WTC11 (cell line): Measurements from ENCODE around the gene GNB5. TPM values are rescaled to one million over a fixed set of nuclear protein-coding genes. Genes with fewer than 3 reads are reported as not detected.

ENCODE experiments used
- ATAC-seq: fragments of 200-7000 bp; cut with Tn5 transposase; 2 replicates; pipeline ENCODE4 v1.10.0; 2021; ENCODE audit warnings: mild to moderate bottlenecking, moderate library complexity
- CTCF ChIA-PET: fragments of 300-600 bp; sonication (Branson Sonifier 250); formaldehyde crosslinking; loops from one replicate; lab custom pipeline; 2021; ENCODE audit warnings: antibody characterized with exemption; lab: Charles Lee
- POLR2A ChIA-PET: fragments of 350-600 bp; sonication (Branson Sonifier 250); formaldehyde crosslinking; loops from one replicate; lab custom pipeline; 2021; ENCODE audit warnings: antibody characterized with exemption; lab: Charles Lee
- DNase-seq: peaks from one replicate; pipeline ENCODE4 v3.0.0; 2021; ENCODE audit warnings: low spot score
- H3K27ac Mint-ChIP-seq: 2 replicates; pipeline ENCODE4 v1.8.0; 2021; ENCODE audit warnings: mixed read lengths
- H3K27me3 Mint-ChIP-seq: 2 replicates; pipeline ENCODE4 v1.8.0; 2021; ENCODE audit warnings: low read depth, mild to moderate bottlenecking, moderate library complexity, mixed read lengths
- H3K36me3 Mint-ChIP-seq: 2 replicates; pipeline ENCODE4 v1.8.0; 2021; ENCODE audit warnings: mixed read lengths
- H3K4me1 Mint-ChIP-seq: 2 replicates; pipeline ENCODE4 v1.8.0; 2022; ENCODE audit warnings: mixed read lengths
- H3K4me3 Mint-ChIP-seq: 2 replicates; pipeline ENCODE4 v1.8.0; 2021; ENCODE audit warnings: mild to moderate bottlenecking, moderate library complexity, mixed read lengths
- H3K9me3 Mint-ChIP-seq: 2 replicates; pipeline ENCODE4 v1.8.0; 2021; ENCODE audit warnings: mixed read lengths
- CBFB ChIP-seq: sonication (generic); formaldehyde crosslinking; IDR thresholded peaks from 2 replicates; pipeline ENCODE4 v1.8.1; 2022; ENCODE audit warnings: mild to moderate bottlenecking, low read depth, missing genetic modification reagents
- CREM ChIP-seq: sonication (generic); formaldehyde crosslinking; IDR thresholded peaks from 2 replicates; pipeline ENCODE4 v1.8.1; 2022; ENCODE audit warnings: mild to moderate bottlenecking, missing genetic modification reagents, moderate library complexity
- ELF4 ChIP-seq: sonication (generic); formaldehyde crosslinking; IDR thresholded peaks from 2 replicates; pipeline ENCODE4 v1.8.1; 2022; ENCODE audit warnings: low read depth, mild to moderate bottlenecking, moderate library complexity, missing genetic modification reagents
- ETV6 ChIP-seq: sonication (generic); formaldehyde crosslinking; IDR thresholded peaks from 2 replicates; pipeline ENCODE4 v1.8.1; 2022; ENCODE audit warnings: mild to moderate bottlenecking, missing genetic modification reagents
- FOXK1 ChIP-seq: sonication (generic); formaldehyde crosslinking; IDR thresholded peaks from 2 replicates; pipeline ENCODE4 v1.8.0; 2022; ENCODE audit warnings: mild to moderate bottlenecking, moderate library complexity, missing genetic modification reagents
- JAZF1 ChIP-seq: fragments of 250-450 bp; sonication (Bioruptor Pico); IDR thresholded peaks from 2 replicates; pipeline ENCODE4 v1.9.0; 2021; ENCODE audit warnings: moderate library complexity, mild to moderate bottlenecking, inconsistent platforms
- JUN ChIP-seq: sonication (generic); formaldehyde crosslinking; IDR thresholded peaks from 2 replicates; pipeline ENCODE4 v1.8.0; 2023; ENCODE audit warnings: mild to moderate bottlenecking, missing genetic modification reagents
- NFATC4 ChIP-seq: fragments of 250-450 bp; sonication (Bioruptor Pico); IDR thresholded peaks from 2 replicates; pipeline ENCODE4 v1.9.0; 2021; ENCODE audit warnings: mild to moderate bottlenecking
- NFYB ChIP-seq: sonication (generic); formaldehyde crosslinking; conservative IDR thresholded peaks from 2 replicates; pipeline ENCODE4 v1.8.0; 2022; ENCODE audit warnings: low read depth, missing genetic modification reagents
- PRRX2 ChIP-seq: fragments of 250-450 bp; sonication (Bioruptor Pico); IDR thresholded peaks from 2 replicates; pipeline ENCODE4 v1.8.0; 2021; ENCODE audit warnings: mild to moderate bottlenecking
- RORB ChIP-seq: fragments of 250-450 bp; sonication (Bioruptor Pico); IDR thresholded peaks from 2 replicates; pipeline ENCODE4 v1.9.0; 2021; ENCODE audit warnings: mild to moderate bottlenecking
- SP1 ChIP-seq: sonication (generic); formaldehyde crosslinking; conservative IDR thresholded peaks from 2 replicates; pipeline ENCODE4 v1.8.1; 2022; ENCODE audit warnings: missing genetic modification reagents
- TCF7 ChIP-seq: sonication (generic); formaldehyde crosslinking; IDR thresholded peaks from 2 replicates; pipeline ENCODE4 v1.8.0; 2022; ENCODE audit warnings: mild to moderate bottlenecking, low read depth, missing genetic modification reagents, moderate library complexity
- TP53 ChIP-seq: sonication (generic); formaldehyde crosslinking; IDR thresholded peaks from 2 replicates; pipeline ENCODE4 v1.8.1; 2023; ENCODE audit warnings: mild to moderate bottlenecking, missing genetic modification reagents
- ZBTB21 ChIP-seq: sonication (generic); formaldehyde crosslinking; IDR thresholded peaks from 2 replicates; pipeline ENCODE4 v1.8.1; 2023; ENCODE audit warnings: mild to moderate bottlenecking, missing genetic modification reagents, borderline replicate concordance
- ZNF138 ChIP-seq: sonication (generic); formaldehyde crosslinking; conservative IDR thresholded peaks from 2 replicates; pipeline ENCODE4 v1.8.1; 2022; ENCODE audit warnings: mild to moderate bottlenecking, moderate library complexity, missing genetic modification reagents
- ZNF416 ChIP-seq: fragments of 250-450 bp; sonication (Bioruptor Pico); IDR thresholded peaks from 2 replicates; pipeline ENCODE4 v1.9.0; 2021; ENCODE audit warnings: mild to moderate bottlenecking, inconsistent platforms
- total RNA-seq: library from RNA; stranded (reverse); gene quantifications from 3 replicates; pipeline ENCODE4 v1.2.3, GENCODE V29; 2021
- TF ChIP-seq, protein P1 (sequence below): sonication (generic); formaldehyde crosslinking; IDR thresholded peaks from 2 replicates; pipeline ENCODE4 v1.8.0; 2022; ENCODE audit warnings: mild to moderate bottlenecking, missing genetic modification reagents
- TF ChIP-seq, protein P2 (sequence below): sonication (generic); formaldehyde crosslinking; IDR thresholded peaks from 2 replicates; pipeline ENCODE4 v1.8.1; 2022; ENCODE audit warnings: mild to moderate bottlenecking, missing genetic modification reagents, moderate library complexity, borderline replicate concordance
- TF ChIP-seq, protein P3 (sequence below): sonication (generic); formaldehyde crosslinking; IDR thresholded peaks from 2 replicates; pipeline ENCODE4 v1.8.0; 2022; ENCODE audit warnings: mild to moderate bottlenecking, missing genetic modification reagents
- TF ChIP-seq, protein P4 (sequence below): fragments of 250-450 bp; sonication (Bioruptor Pico); IDR thresholded peaks from 2 replicates; pipeline ENCODE4 v1.9.0; 2021; ENCODE audit warnings: mild to moderate bottlenecking, borderline replicate concordance
- TF ChIP-seq, protein P5 (sequence below): sonication (generic); formaldehyde crosslinking; IDR thresholded peaks from 2 replicates; pipeline ENCODE4 v1.8.0; 2022; ENCODE audit warnings: mild to moderate bottlenecking, missing genetic modification reagents
- TF ChIP-seq, protein P6 (sequence below): sonication (generic); formaldehyde crosslinking; IDR thresholded peaks from 2 replicates; pipeline ENCODE4 v1.8.0; 2023; ENCODE audit warnings: mild to moderate bottlenecking, missing genetic modification reagents

GNB5 gene
- total RNA-seq, 1 experiment from 2014 or later = 37.0 TPM

DNA sequence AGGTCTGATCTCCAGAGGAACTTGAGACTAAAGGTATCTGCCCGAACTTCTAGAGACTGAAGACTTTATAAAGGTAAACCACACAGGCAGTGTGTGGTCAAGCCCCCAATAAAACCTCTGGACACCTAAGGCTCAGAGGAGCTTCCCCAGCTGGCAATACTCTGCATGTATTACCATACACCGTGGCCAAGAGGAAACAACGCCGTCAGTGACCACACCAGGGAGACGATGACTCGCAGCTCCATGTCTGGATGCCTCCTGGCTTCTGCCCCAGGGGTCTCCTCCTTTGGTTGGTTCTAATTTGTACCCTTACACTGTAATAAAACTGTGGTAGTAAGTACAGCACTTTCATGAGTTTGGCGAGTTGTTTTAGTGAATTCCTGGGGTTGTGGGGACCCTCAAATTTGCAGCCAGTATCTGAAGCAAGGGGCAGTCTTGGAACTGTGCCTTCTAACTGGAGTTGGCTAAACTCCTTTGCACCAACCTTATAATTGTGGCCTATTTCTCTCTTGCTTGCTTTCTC is 46.5 kb downstream of the GNB5 start (continued):
- TF ChIP-seq, protein P1, sequence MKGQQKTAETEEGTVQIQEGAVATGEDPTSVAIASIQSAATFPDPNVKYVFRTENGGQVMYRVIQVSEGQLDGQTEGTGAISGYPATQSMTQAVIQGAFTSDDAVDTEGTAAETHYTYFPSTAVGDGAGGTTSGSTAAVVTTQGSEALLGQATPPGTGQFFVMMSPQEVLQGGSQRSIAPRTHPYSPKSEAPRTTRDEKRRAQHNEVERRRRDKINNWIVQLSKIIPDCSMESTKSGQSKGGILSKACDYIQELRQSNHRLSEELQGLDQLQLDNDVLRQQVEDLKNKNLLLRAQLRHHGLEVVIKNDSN (CRISPR knock-in tag) = no peak
- no peak for TF ChIP-seq JAZF1 (CRISPR knock-in tag)
- no peak for TF ChIP-seq CBFB
- TF ChIP-seq, protein P2, sequence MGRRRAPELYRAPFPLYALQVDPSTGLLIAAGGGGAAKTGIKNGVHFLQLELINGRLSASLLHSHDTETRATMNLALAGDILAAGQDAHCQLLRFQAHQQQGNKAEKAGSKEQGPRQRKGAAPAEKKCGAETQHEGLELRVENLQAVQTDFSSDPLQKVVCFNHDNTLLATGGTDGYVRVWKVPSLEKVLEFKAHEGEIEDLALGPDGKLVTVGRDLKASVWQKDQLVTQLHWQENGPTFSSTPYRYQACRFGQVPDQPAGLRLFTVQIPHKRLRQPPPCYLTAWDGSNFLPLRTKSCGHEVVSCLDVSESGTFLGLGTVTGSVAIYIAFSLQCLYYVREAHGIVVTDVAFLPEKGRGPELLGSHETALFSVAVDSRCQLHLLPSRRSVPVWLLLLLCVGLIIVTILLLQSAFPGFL (CRISPR knock-in tag) = no peak
- no peak for TF ChIP-seq ETV6 (CRISPR knock-in tag)
- no peak for TF ChIP-seq ELF4 (CRISPR knock-in tag)
- no peak for TF ChIP-seq FOXK1
- no peak for TF ChIP-seq CREM (CRISPR knock-in tag)
- TF ChIP-seq JUN = no peak
- no peak for TF ChIP-seq NFATC4 (CRISPR knock-in tag)
- TF ChIP-seq PRRX2 (CRISPR knock-in tag) = no peak
- TF ChIP-seq ZBTB21 (CRISPR knock-in tag) = no peak

DNA sequence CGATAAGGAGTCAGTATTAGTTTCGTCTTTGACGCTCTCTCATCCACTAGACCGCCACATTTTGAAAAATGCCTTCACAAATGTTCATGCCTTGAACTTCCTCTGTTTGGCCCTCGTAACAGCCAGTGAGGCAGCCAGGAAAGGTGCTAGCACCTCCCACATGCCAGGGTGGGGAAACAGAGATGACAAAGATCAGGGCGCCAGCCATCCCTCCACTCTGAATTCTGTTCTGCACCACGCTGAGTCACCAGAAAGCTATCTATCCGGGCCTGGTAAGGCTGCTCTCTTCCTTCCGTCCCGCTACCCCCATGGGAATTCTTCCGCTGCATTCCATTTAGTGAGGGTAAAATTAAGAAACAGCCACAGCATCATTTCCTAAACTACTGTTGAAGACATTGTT is 47.3 kb downstream of the GNB5 start:
- Mint-ChIP-seq H3K36me3 (peaks cover 43% of the 10 kb centered on the region), H3K27ac (no peak overlapping the region; the same call in 1 of the 2 replicates), H3K4me3 (no peak overlapping the region), H3K9me3 (peaks cover 4% of the 10 kb centered on the region), H3K27me3 (no peaks in the 10 kb centered on the region), H3K4me1 (peaks cover 10% of the 10 kb centered on the region)
- no peak; the same call in 1 of the 2 replicates for ATAC-seq
- no peak for DNase-seq
- ChIA-PET CTCF (interaction anchor here (1.1 kb wide), 1 partner anchor 65 kb away, joined by 3 read pairs; no protein-coding TSS in a partner anchor), POLR2A (no interaction called here)
- TF ChIP-seq, protein P3, sequence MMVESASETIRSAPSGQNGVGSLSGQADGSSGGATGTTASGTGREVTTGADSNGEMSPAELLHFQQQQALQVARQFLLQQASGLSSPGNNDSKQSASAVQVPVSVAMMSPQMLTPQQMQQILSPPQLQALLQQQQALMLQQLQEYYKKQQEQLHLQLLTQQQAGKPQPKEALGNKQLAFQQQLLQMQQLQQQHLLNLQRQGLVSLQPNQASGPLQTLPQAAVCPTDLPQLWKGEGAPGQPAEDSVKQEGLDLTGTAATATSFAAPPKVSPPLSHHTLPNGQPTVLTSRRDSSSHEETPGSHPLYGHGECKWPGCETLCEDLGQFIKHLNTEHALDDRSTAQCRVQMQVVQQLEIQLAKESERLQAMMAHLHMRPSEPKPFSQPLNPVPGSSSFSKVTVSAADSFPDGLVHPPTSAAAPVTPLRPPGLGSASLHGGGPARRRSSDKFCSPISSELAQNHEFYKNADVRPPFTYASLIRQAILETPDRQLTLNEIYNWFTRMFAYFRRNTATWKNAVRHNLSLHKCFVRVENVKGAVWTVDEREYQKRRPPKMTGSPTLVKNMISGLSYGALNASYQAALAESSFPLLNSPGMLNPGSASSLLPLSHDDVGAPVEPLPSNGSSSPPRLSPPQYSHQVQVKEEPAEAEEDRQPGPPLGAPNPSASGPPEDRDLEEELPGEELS = no peak
- TF ChIP-seq PRRX2 (CRISPR knock-in tag) (no peak), RORB (CRISPR knock-in tag) (no peak), NFYB (CRISPR knock-in tag) (no peak), SP1 (CRISPR knock-in tag) (no peak), ZBTB21 (CRISPR knock-in tag) (no peak), ZNF138 (CRISPR knock-in tag) (no peak), TP53 (CRISPR knock-in tag) (no peak), ZNF416 (CRISPR knock-in tag) (no peak), TCF7 (CRISPR knock-in tag) (no peak)
- TF ChIP-seq, protein P1 (CRISPR knock-in tag) = no peak
- TF ChIP-seq, protein P4, sequence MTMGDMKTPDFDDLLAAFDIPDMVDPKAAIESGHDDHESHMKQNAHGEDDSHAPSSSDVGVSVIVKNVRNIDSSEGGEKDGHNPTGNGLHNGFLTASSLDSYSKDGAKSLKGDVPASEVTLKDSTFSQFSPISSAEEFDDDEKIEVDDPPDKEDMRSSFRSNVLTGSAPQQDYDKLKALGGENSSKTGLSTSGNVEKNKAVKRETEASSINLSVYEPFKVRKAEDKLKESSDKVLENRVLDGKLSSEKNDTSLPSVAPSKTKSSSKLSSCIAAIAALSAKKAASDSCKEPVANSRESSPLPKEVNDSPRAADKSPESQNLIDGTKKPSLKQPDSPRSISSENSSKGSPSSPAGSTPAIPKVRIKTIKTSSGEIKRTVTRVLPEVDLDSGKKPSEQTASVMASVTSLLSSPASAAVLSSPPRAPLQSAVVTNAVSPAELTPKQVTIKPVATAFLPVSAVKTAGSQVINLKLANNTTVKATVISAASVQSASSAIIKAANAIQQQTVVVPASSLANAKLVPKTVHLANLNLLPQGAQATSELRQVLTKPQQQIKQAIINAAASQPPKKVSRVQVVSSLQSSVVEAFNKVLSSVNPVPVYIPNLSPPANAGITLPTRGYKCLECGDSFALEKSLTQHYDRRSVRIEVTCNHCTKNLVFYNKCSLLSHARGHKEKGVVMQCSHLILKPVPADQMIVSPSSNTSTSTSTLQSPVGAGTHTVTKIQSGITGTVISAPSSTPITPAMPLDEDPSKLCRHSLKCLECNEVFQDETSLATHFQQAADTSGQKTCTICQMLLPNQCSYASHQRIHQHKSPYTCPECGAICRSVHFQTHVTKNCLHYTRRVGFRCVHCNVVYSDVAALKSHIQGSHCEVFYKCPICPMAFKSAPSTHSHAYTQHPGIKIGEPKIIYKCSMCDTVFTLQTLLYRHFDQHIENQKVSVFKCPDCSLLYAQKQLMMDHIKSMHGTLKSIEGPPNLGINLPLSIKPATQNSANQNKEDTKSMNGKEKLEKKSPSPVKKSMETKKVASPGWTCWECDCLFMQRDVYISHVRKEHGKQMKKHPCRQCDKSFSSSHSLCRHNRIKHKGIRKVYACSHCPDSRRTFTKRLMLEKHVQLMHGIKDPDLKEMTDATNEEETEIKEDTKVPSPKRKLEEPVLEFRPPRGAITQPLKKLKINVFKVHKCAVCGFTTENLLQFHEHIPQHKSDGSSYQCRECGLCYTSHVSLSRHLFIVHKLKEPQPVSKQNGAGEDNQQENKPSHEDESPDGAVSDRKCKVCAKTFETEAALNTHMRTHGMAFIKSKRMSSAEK (CRISPR knock-in tag) = no peak
- TF ChIP-seq, protein P5, sequence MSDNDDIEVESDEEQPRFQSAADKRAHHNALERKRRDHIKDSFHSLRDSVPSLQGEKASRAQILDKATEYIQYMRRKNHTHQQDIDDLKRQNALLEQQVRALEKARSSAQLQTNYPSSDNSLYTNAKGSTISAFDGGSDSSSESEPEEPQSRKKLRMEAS (CRISPR knock-in tag) = no peak
- TF ChIP-seq, protein P6, sequence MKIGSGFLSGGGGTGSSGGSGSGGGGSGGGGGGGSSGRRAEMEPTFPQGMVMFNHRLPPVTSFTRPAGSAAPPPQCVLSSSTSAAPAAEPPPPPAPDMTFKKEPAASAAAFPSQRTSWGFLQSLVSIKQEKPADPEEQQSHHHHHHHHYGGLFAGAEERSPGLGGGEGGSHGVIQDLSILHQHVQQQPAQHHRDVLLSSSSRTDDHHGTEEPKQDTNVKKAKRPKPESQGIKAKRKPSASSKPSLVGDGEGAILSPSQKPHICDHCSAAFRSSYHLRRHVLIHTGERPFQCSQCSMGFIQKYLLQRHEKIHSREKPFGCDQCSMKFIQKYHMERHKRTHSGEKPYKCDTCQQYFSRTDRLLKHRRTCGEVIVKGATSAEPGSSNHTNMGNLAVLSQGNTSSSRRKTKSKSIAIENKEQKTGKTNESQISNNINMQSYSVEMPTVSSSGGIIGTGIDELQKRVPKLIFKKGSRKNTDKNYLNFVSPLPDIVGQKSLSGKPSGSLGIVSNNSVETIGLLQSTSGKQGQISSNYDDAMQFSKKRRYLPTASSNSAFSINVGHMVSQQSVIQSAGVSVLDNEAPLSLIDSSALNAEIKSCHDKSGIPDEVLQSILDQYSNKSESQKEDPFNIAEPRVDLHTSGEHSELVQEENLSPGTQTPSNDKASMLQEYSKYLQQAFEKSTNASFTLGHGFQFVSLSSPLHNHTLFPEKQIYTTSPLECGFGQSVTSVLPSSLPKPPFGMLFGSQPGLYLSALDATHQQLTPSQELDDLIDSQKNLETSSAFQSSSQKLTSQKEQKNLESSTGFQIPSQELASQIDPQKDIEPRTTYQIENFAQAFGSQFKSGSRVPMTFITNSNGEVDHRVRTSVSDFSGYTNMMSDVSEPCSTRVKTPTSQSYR (CRISPR knock-in tag) = no peak
